ENCODE measurements around the gene COQ10A. TPM values are rescaled to one million over a fixed set of nuclear protein-coding genes. Genes with fewer than 3 reads are reported as not detected.

The COQ10A gene
- total RNA-seq, 1 experiment from 2014 or later: 26.1 TPM

GRCh38 chr12:56252649-56253048, 14.1 kb upstream of the COQ10A start:
- Histone ChIP-seq H3K27ac (ENCODE audit: insufficient read length, low read depth, low read length) (no peak overlapping the region), H3K27me3 (ENCODE audit: insufficient read depth, low read length) (no peaks in the 10 kb centered on the region), H3K79me2 (ENCODE audit: insufficient read depth, low read length) (no peaks in the 10 kb centered on the region), H2BK5ac (ENCODE audit: insufficient read length, low read length) (no peak overlapping the region), H3T11ph (ENCODE audit: low read length) (no peak overlapping the region), H3K56ac (ENCODE audit: insufficient read length, low read depth, low read length) (no peak overlapping the region), H3K4me2 (ENCODE audit: insufficient read depth, insufficient read length, low read length) (no peak overlapping the region), H4K8ac (replicated peaks; ENCODE audit: insufficient read length, low read depth, low read length) (no peak overlapping the region), H2BK12ac (ENCODE audit: insufficient read length, low read depth, low read length) (no peak overlapping the region), H3K9ac (ENCODE audit: extremely low read depth, insufficient read length, low read length) (no peak overlapping the region), H2BK20ac (ENCODE audit: low read depth, low read length, poor library complexity, severe bottlenecking) (no peak overlapping the region), H3K79me1 (ENCODE audit: insufficient read depth, low read depth, low read length, poor library complexity, severe bottlenecking) (no peaks in the 10 kb centered on the region), H2AFZ (ENCODE audit: low read length) (no peak overlapping the region), H2AK5ac (ENCODE audit: insufficient read length, low read length) (no peak overlapping the region), H2BK120ac (ENCODE audit: low read depth, low read length, poor library complexity, severe bottlenecking) (no peak overlapping the region), H3K4me1 (ENCODE audit: insufficient read depth, low read length) (no peaks in the 10 kb centered on the region), H3K4ac (ENCODE audit: low read depth, low read length) (no peak overlapping the region), H3K18ac (ENCODE audit: insufficient read length, low read depth, low read length) (no peak overlapping the region), H3K23me2 (ENCODE audit: insufficient read length, low read depth, low read length, poor library complexity, severe bottlenecking) (no peaks in the 10 kb centered on the region), H3K9me3 (ENCODE audit: control insufficient read depth, low read depth, low read length) (no peaks in the 10 kb centered on the region), H3K23ac (ENCODE audit: insufficient read length, low read depth, low read length) (no peak overlapping the region), H4K5ac (ENCODE audit: insufficient read length, low read depth, low read length) (no peak overlapping the region), H3K14ac (ENCODE audit: insufficient read depth, low read length) (no peak overlapping the region), H4K91ac (ENCODE audit: insufficient read length, low read depth, low read length) (no peak overlapping the region), H4K20me1 (ENCODE audit: control insufficient read depth, insufficient read depth, insufficient read length) (peaks cover 2% of the 10 kb centered on the region), H2BK15ac (ENCODE audit: low read depth, low read length) (no peak overlapping the region)
- no peak for TF ChIP-seq CTCF (conservative IDR thresholded peaks at IDR 0.05)
- Mint-ChIP-seq H3K27ac (no peak overlapping the region), H3K27me3 (ENCODE audit: low read depth) (no peaks in the 10 kb centered on the region), H3K4me1 (peaks cover 14% of the 10 kb centered on the region in 2 experiments), H3K36me3 (ENCODE audit: insufficient read depth in 1 of 3, low read depth in 3 of 3) (peaks cover 44 to 82% (median 76%) of the 10 kb centered on the region in 3 experiments; a peak in 6 of 7 replicates), H3K9me3 (no peaks in the 10 kb centered on the region; a peak in 1 of 5 replicates), H3K4me3 (no peak overlapping the region)
- no CpG with 5 or more reads among the region's 3 CpGs for WGBS (ENCODE audit: extremely low coverage, insufficient read length, low lambda C conversion rate)
- no peak for DNase-seq
